Lung (tissue), 12 donors: ENCODE results near the gene ITGA5. TPM values are rescaled to one million over a fixed set of nuclear protein-coding genes. Genes with fewer than 3 reads are reported as not detected.

ENCODE experiments used
- ATAC-seq: fragments of 200-7000 bp; cut with Tn5 transposase; one replicate; pipeline ENCODE4 v1.9.1; 2020; ENCODE audit warnings: moderate number of reproducible peaks; ENCODE audit not compliant: insufficient read depth, low FRiP score
- DNase-seq, 3 donors: peaks; one replicate each; pipeline ENCODE4 v3.0.0-alpha.2; 2013 to 2017
- H3K27ac ChIP-seq, 2 donors: one replicate each; pipeline ENCODE4 v1.5.1; 2013; ENCODE audit warnings: mild to moderate bottlenecking in 2 of 2, moderate library complexity in 2 of 2, control low read depth in 1 of 2, inconsistent platforms in 1 of 2, low read depth in 1 of 2, low read length in 1 of 2
- H3K27me3 ChIP-seq, 3 donors: one replicate each; pipeline ENCODE4 v1.5.1; 2013; ENCODE audit warnings: low read length in 2 of 3; ENCODE audit not compliant: control insufficient read depth in 3 of 3, insufficient read depth in 3 of 3
- H3K36me3 ChIP-seq, 4 donors: one replicate each; pipeline ENCODE4 v1.5.1; 2013; ENCODE audit warnings: low read length in 4 of 4, mild to moderate bottlenecking in 1 of 4, moderate library complexity in 1 of 4; ENCODE audit not compliant: control insufficient read depth in 4 of 4, insufficient read depth in 4 of 4
- H3K4me1 ChIP-seq, 5 donors: one replicate each; pipeline ENCODE4 v1.5.1; 2013; ENCODE audit warnings: low read length in 5 of 5, mild to moderate bottlenecking in 2 of 5, moderate library complexity in 1 of 5; ENCODE audit not compliant: control insufficient read depth in 5 of 5, insufficient read depth in 5 of 5
- H3K4me3 ChIP-seq: one replicate; pipeline ENCODE4 v1.5.1; 2013; ENCODE audit warnings: mild to moderate bottlenecking, control low read depth, moderate library complexity
- H3K9ac ChIP-seq, 2 donors: one replicate each; pipeline ENCODE4 v1.5.1; 2013; ENCODE audit warnings: low read length in 2 of 2, control low read depth in 1 of 2; ENCODE audit not compliant: insufficient read depth in 1 of 2
- H3K9me3 ChIP-seq, 4 donors: one replicate each; pipeline ENCODE4 v1.5.1; 2013; ENCODE audit warnings: low read length in 3 of 4, mild to moderate bottlenecking in 1 of 4, moderate library complexity in 1 of 4; ENCODE audit not compliant: control insufficient read depth in 4 of 4, insufficient read depth in 3 of 4
- WGBS, 2 donors: extraction: QIAGEN DNeasy Blood & Tissue Kit; methylation state at CpG; one replicate each; pipeline ENCODE4 v1.1.7; 2013; 5-methylcytosine and 5-hydroxymethylcytosine counted together
- polyA plus RNA-seq, 2 donors: library from polyadenylated mRNA; stranded (reverse); fragments of 200-250 nt; gene quantifications; one replicate each; pipeline ENCODE4 v1.2.1, GENCODE V29; 2013
- total RNA-seq, 2 donors: library from RNA; depleted of rRNA in 1 of 2; stranded (reverse); fragments of >200 nt in 1 of 2; gene quantifications; one replicate each; pipeline ENCODE4 v1.2.1, GENCODE V29; 2014 to 2021
- TF ChIP-seq, protein P1 (sequence below): IDR thresholded peaks from 2 replicates; pipeline ENCODE4 v1.5.1; 2012; ENCODE audit warnings: mild to moderate bottlenecking; ENCODE audit errors: control extremely low read depth, extremely low read depth
- donor health status: control.
- donor health status: control.
- donor health status: Bipolar disorder and iron deficiency.
- donor health status: healthy.
- donor health status: DM: yes; HTN: yes; CAD: no.

Gene ITGA5
- total and polyA plus RNA-seq, 4 donors = 39.8 to 134 (median 101) TPM

DNA sequence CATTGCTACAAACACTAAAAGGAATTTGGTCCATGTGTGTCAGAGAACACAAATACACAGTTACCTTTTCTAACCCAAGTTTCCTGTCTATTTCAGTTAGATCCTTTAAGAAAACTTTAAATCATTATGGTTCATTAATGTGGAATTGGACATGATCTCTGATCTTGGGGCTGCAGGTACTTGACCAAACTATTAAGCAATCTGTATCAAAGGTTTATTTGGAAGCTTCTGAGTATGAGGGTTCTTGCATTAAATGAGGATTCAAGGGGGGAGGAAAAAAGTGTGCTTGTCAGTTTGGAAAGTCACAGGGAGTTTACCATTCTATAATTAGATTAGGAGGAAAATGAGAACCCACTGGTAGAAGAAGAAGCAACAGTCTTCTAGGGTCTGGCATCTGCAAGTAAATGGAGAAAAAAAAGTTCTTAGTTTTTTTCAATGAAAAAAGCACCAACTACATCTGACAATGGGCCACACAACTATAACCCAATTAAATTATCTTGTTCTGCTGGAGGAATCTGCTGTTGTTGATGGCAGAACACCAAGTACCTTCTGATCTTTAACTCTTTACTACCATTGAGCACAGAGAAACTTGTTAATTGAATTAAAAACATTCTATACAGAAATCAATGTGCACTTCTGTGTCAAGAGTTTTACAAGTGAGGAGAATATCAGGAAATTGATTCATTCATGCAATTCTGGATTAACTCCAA is 36.8 kb upstream of the ITGA5 start:
- Histone ChIP-seq H3K36me3 (no peaks in the 10 kb centered on the region), H3K9me3 (no peaks in the 10 kb centered on the region), H3K4me3 (no peak overlapping the region), H3K4me1 (peaks cover 0 to 3% (median 0%) of the 10 kb centered on the region in 5 donors), H3K27ac (no peak overlapping the region), H3K27me3 (peaks cover 0 to 4% (median 4%) of the 10 kb centered on the region in 3 donors), H3K9ac (no peak overlapping the region)
- ATAC-seq (no peak), DNase-seq (no peak)
- TF ChIP-seq, protein P1, sequence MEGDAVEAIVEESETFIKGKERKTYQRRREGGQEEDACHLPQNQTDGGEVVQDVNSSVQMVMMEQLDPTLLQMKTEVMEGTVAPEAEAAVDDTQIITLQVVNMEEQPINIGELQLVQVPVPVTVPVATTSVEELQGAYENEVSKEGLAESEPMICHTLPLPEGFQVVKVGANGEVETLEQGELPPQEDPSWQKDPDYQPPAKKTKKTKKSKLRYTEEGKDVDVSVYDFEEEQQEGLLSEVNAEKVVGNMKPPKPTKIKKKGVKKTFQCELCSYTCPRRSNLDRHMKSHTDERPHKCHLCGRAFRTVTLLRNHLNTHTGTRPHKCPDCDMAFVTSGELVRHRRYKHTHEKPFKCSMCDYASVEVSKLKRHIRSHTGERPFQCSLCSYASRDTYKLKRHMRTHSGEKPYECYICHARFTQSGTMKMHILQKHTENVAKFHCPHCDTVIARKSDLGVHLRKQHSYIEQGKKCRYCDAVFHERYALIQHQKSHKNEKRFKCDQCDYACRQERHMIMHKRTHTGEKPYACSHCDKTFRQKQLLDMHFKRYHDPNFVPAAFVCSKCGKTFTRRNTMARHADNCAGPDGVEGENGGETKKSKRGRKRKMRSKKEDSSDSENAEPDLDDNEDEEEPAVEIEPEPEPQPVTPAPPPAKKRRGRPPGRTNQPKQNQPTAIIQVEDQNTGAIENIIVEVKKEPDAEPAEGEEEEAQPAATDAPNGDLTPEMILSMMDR = no peak

DNA sequence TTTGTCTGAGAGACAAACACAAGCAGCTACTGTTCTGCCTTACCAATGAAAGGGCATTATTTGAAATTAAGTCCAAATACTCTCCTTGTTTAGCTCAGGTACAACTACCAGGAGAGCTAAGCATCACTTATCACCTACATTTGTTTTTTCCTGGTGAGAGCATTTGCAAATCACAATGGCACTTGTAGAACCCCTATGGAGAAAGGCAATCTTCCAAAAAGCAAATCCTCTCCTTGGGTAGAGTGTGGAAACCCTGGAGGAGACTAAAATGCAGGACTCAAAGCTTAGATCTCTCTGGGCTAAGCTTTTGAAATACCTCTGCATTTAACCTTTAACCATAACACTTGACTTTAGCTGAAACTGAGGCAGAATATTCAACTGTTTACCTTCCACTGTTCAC is 33.6 kb upstream of the ITGA5 start:
- Histone ChIP-seq H3K9me3 (no peaks in the 10 kb centered on the region), H3K4me1 (peaks cover 0 to 3% (median 0%) of the 10 kb centered on the region in 5 donors), H3K9ac (no peak overlapping the region), H3K4me3 (no peak overlapping the region), H3K27me3 (peaks cover 0 to 3% (median 0%) of the 10 kb centered on the region in 3 donors), H3K36me3 (no peaks in the 10 kb centered on the region), H3K27ac (no peak overlapping the region)
- TF ChIP-seq, protein P1 = no peak
- no peak for DNase-seq
- no peak for ATAC-seq

DNA sequence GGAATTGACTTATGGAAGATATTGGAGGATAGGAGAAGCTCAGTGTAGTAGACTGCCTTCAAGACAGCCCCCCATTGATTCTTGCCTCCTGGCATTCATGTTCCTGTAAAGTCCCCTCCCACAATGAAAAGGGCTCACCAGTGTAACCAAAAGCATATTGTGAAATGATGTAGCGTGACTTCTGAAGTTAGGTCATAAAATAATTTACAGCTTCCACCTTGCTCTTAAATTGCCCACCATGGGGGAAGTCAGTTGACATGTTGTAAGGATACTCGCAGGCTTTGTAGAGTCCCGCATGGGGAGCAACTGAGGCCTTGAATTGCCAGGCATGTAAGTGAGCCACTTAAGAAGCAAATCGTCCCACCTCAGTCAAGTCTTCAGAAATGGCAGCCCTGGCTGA is 29.3 kb upstream of the ITGA5 start:
- no peak for DNase-seq
- peaks cover 0 to 3% (median 0%) of the 10 kb centered on the region in 3 donors for H3K27me3 ChIP-seq
- H3K4me3 ChIP-seq = no peak overlapping the region
- TF ChIP-seq, protein P1 = no peak
- H3K9ac ChIP-seq = no peak overlapping the region
- ATAC-seq = no peak
- no peaks in the 10 kb centered on the region for H3K4me1 ChIP-seq
- H3K9me3 ChIP-seq = no peaks in the 10 kb centered on the region
- no peak overlapping the region for H3K27ac ChIP-seq
- no peaks in the 10 kb centered on the region for H3K36me3 ChIP-seq
- 46 to 71% methylated on average over 4 of the region's 4 CpGs for WGBS, 2 donors

DNA sequence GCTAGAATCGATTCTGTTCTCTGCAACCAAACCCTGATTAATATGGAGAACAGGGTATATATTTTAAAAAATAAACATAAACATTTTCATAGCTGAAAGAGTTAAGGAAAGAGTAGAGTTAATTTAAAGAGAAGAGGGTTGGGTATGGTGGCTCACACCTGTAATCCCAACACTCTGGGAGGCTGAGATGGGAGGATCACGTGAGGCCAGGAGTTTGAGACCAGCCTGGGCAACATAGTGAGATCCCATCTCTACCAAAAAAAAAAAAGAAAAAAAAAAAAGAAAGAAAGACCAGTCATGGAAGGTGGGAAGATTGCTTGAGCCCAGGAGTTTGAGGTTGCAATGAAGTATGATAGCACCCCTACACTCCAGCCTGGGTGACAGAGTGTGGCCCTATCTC is 28.9 kb upstream of the ITGA5 start:
- Histone ChIP-seq H3K27me3 (peaks cover 0 to 3% (median 0%) of the 10 kb centered on the region in 3 donors), H3K27ac (no peak overlapping the region), H3K9me3 (no peaks in the 10 kb centered on the region), H3K4me3 (no peak overlapping the region), H3K4me1 (no peaks in the 10 kb centered on the region), H3K36me3 (no peaks in the 10 kb centered on the region), H3K9ac (no peak overlapping the region)
- WGBS, 2 donors = 92 to 98% methylated on average over 2 of the region's 2 CpGs
- TF ChIP-seq, protein P1 = no peak
- DNase-seq = no peak
- ATAC-seq = no peak
